Measurements from ENCODE around the gene GABRB1.

The GABRB1 gene

GRCh38 chr4:47309165-47309564, 277.8 kb downstream of the GABRB1 start:
- H3K4me1 ChIP-seq (ENCODE audit: control insufficient read depth, insufficient read depth, low read length) = no peaks in the 10 kb centered on the region

GRCh38 chr4:47312170-47312569, 280.8 kb downstream of the GABRB1 start:
- no peak overlapping the region for H3K4me3 ChIP-seq (ENCODE audit: low read depth, low read length)
- no peak for TF ChIP-seq ZNF580 (tag by site-specific recombination; IDR thresholded peaks at IDR 0.05)
- TF ChIP-seq ZNF548 (tag by site-specific recombination; IDR thresholded peaks at IDR 0.05) = no peak
- no peak for TF ChIP-seq ZNF133 (tag by site-specific recombination; IDR thresholded peaks at IDR 0.05)
- no peak for TF ChIP-seq ZNF335 (tag by site-specific recombination; conservative IDR thresholded peaks at IDR 0.05)
- no peak for TF ChIP-seq OSR2 (tag by site-specific recombination; IDR thresholded peaks at IDR 0.05)
- TF ChIP-seq ZNF398 (tag by site-specific recombination; IDR thresholded peaks at IDR 0.05) = no peak
- TF ChIP-seq ZFHX2 (tag by site-specific recombination; conservative IDR thresholded peaks at IDR 0.05) = no peak
- TF ChIP-seq ZNF404 (tag by site-specific recombination; IDR thresholded peaks at IDR 0.05) = no peak
- no peak for TF ChIP-seq WT1 (tag by site-specific recombination; IDR thresholded peaks at IDR 0.05)
- TF ChIP-seq ZNF416 (tag by site-specific recombination; IDR thresholded peaks at IDR 0.05) = no peak
- no peaks in the 10 kb centered on the region for H3K36me3 ChIP-seq (ENCODE audit: control insufficient read depth in 2 of 2, insufficient read depth in 1 of 2, low read length in 2 of 2)
- ChIA-PET CTCF (no interaction called here), POLR2A (no interaction called here)
- no peak overlapping the region for H3K27ac ChIP-seq (ENCODE audit: extremely low read depth, low read depth, low read length)
- H3K4me1 ChIP-seq (ENCODE audit: control insufficient read depth, insufficient read depth, low read length) = no peaks in the 10 kb centered on the region
- no peaks in the 10 kb centered on the region for H3K9me3 ChIP-seq (ENCODE audit: control insufficient read depth, insufficient read depth, low read depth, low read length)

More at GRCh38 chr4:47309165-47309564, 277.8 kb downstream of the GABRB1 start:
- H3K36me3 ChIP-seq (ENCODE audit: control insufficient read depth in 2 of 2, insufficient read depth in 1 of 2, low read length in 2 of 2) = no peaks in the 10 kb centered on the region
- TF ChIP-seq ZNF391 (tag by site-specific recombination; IDR thresholded peaks at IDR 0.05; ENCODE audit: borderline replicate concordance, low read depth) (no peak), ZNF366 (tag by site-specific recombination; conservative IDR thresholded peaks at IDR 0.05) (no peak), ZNF214 (tag by site-specific recombination; IDR thresholded peaks at IDR 0.05; ENCODE audit: borderline replicate concordance) (no peak), ZBTB21 (tag by site-specific recombination; IDR thresholded peaks at IDR 0.05) (no peak), BCL6B (tag by site-specific recombination; IDR thresholded peaks at IDR 0.05) (no peak), BCL11B (tag by site-specific recombination; IDR thresholded peaks at IDR 0.05; ENCODE audit: low read depth) (no peak), ZNF394 (tag by site-specific recombination; IDR thresholded peaks at IDR 0.05; ENCODE audit: borderline replicate concordance) (no peak), ZNF596 (tag by site-specific recombination; IDR thresholded peaks at IDR 0.05) (no peak), ZNF18 (tag by site-specific recombination; IDR thresholded peaks at IDR 0.05) (no peak), ZNF580 (tag by site-specific recombination; IDR thresholded peaks at IDR 0.05) (no peak), PRDM10 (tag by site-specific recombination; IDR thresholded peaks at IDR 0.05) (no peak), ZNF548 (tag by site-specific recombination; IDR thresholded peaks at IDR 0.05) (no peak)
- no peaks in the 10 kb centered on the region for H3K9me3 ChIP-seq (ENCODE audit: control insufficient read depth, insufficient read depth, low read depth, low read length)
- ChIA-PET CTCF (no interaction called here), POLR2A (no interaction called here)
- H3K27ac ChIP-seq (ENCODE audit: extremely low read depth, low read depth, low read length) = no peak overlapping the region
- no peak overlapping the region for H3K4me3 ChIP-seq (ENCODE audit: low read depth, low read length)
